ENCODE measurements around the gene CEP57.

CEP57 gene

DNA sequence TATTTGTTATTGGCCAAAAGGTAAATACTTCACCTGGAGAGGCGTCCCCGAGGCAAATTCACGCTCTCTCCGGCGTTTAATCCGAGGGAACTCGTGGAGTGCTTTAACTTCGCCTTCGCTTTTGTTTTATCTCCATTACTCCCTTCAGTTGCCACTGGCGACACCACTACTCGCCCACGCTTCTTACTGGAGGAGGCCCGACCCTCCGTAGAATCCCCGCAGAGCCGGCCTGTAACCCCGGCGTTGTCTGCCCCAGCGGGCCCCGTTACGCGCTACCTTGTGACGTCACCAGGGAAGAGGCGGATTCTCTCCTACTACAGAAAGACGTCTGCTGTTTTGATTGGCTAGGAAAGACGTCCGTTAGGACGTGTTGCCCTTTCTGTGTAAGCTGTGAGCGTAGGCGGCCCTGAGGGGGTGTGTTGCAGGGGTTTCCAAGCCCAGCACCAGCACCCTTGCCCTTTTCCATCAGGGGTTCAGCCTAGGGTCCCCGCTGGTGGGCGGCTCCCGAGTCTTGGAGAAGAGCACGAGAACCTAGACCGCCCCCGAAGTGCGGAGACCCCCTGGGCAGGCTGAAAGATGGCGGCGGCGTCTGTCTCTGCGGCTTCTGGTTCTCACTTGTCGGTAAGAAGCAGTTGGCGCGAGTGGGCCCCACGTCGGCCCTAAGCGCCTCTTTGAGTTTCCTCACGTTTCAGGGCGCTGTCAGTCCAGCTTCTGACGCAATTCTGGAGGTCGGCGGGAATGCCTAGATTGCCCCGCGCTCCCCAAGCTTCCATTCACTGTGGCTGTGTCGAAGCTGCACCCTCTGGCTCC, at the start of gene CEP57 (continued):
- TF ChIP-seq, protein P1, sequence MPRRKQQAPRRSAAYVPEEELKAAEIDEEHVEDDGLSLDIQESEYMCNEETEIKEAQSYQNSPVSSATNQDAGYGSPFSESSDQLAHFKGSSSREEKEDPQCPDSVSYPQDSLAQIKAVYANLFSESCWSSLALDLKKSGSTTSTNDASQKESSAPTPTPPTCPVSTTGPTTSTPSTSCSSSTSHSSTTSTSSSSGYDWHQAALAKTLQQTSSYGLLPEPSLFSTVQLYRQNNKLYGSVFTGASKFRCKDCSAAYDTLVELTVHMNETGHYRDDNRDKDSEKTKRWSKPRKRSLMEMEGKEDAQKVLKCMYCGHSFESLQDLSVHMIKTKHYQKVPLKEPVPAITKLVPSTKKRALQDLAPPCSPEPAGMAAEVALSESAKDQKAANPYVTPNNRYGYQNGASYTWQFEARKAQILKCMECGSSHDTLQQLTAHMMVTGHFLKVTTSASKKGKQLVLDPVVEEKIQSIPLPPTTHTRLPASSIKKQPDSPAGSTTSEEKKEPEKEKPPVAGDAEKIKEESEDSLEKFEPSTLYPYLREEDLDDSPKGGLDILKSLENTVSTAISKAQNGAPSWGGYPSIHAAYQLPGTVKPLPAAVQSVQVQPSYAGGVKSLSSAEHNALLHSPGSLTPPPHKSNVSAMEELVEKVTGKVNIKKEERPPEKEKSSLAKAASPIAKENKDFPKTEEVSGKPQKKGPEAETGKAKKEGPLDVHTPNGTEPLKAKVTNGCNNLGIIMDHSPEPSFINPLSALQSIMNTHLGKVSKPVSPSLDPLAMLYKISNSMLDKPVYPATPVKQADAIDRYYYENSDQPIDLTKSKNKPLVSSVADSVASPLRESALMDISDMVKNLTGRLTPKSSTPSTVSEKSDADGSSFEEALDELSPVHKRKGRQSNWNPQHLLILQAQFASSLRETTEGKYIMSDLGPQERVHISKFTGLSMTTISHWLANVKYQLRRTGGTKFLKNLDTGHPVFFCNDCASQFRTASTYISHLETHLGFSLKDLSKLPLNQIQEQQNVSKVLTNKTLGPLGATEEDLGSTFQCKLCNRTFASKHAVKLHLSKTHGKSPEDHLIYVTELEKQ (tag by site-specific recombination; IDR thresholded peaks at IDR 0.05; ENCODE audit: borderline replicate concordance) = no peak
- TF ChIP-seq ZEB2 (tag by site-specific recombination; IDR thresholded peaks at IDR 0.05) (no peak), ZBTB48 (tag by site-specific recombination; IDR thresholded peaks at IDR 0.05) (peak; percentile 7; the same call in 1 of the 2 replicates), ZNF518A (tag by site-specific recombination; conservative IDR thresholded peaks at IDR 0.05; ENCODE audit: low read depth) (no peak), ZNF501 (tag by site-specific recombination; IDR thresholded peaks at IDR 0.05) (no peak), ZBTB21 (tag by site-specific recombination; IDR thresholded peaks at IDR 0.05) (peak; percentile 94), ZBTB17 (tag by site-specific recombination; IDR thresholded peaks at IDR 0.05) (no peak), ZNF366 (tag by site-specific recombination; conservative IDR thresholded peaks at IDR 0.05) (no peak; the same call in 1 of the 2 replicates), ZNF155 (tag by site-specific recombination; IDR thresholded peaks at IDR 0.05) (no peak), INSM2 (tag by site-specific recombination; IDR thresholded peaks at IDR 0.05) (no peak), OVOL3 (tag by site-specific recombination; IDR thresholded peaks at IDR 0.05) (0 out of 2 replicates have a peak, but pooled peaks have one; percentile 58), SETDB1 (IDR thresholded peaks at IDR 0.05; ENCODE audit: insufficient read length, low read length) (no peak)
- TF ChIP-seq, protein P2, sequence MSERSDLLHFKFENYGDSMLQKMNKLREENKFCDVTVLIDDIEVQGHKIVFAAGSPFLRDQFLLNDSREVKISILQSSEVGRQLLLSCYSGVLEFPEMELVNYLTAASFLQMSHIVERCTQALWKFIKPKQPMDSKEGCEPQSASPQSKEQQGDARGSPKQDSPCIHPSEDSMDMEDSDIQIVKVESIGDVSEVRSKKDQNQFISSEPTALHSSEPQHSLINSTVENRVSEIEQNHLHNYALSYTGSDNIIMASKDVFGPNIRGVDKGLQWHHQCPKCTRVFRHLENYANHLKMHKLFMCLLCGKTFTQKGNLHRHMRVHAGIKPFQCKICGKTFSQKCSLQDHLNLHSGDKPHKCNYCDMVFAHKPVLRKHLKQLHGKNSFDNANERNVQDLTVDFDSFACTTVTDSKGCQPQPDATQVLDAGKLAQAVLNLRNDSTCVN (tag by site-specific recombination; optimal IDR thresholded peaks at IDR 0.05) = peak; percentile 1
- TF ChIP-seq, protein P3, sequence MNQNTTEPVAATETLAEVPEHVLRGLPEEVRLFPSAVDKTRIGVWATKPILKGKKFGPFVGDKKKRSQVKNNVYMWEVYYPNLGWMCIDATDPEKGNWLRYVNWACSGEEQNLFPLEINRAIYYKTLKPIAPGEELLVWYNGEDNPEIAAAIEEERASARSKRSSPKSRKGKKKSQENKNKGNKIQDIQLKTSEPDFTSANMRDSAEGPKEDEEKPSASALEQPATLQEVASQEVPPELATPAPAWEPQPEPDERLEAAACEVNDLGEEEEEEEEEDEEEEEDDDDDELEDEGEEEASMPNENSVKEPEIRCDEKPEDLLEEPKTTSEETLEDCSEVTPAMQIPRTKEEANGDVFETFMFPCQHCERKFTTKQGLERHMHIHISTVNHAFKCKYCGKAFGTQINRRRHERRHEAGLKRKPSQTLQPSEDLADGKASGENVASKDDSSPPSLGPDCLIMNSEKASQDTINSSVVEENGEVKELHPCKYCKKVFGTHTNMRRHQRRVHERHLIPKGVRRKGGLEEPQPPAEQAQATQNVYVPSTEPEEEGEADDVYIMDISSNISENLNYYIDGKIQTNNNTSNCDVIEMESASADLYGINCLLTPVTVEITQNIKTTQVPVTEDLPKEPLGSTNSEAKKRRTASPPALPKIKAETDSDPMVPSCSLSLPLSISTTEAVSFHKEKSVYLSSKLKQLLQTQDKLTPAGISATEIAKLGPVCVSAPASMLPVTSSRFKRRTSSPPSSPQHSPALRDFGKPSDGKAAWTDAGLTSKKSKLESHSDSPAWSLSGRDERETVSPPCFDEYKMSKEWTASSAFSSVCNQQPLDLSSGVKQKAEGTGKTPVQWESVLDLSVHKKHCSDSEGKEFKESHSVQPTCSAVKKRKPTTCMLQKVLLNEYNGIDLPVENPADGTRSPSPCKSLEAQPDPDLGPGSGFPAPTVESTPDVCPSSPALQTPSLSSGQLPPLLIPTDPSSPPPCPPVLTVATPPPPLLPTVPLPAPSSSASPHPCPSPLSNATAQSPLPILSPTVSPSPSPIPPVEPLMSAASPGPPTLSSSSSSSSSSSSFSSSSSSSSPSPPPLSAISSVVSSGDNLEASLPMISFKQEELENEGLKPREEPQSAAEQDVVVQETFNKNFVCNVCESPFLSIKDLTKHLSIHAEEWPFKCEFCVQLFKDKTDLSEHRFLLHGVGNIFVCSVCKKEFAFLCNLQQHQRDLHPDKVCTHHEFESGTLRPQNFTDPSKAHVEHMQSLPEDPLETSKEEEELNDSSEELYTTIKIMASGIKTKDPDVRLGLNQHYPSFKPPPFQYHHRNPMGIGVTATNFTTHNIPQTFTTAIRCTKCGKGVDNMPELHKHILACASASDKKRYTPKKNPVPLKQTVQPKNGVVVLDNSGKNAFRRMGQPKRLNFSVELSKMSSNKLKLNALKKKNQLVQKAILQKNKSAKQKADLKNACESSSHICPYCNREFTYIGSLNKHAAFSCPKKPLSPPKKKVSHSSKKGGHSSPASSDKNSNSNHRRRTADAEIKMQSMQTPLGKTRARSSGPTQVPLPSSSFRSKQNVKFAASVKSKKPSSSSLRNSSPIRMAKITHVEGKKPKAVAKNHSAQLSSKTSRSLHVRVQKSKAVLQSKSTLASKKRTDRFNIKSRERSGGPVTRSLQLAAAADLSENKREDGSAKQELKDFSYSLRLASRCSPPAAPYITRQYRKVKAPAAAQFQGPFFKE (tag by site-specific recombination; IDR thresholded peaks at IDR 0.05; ENCODE audit: borderline replicate concordance) = no peak
- TF ChIP-seq, protein P4, sequence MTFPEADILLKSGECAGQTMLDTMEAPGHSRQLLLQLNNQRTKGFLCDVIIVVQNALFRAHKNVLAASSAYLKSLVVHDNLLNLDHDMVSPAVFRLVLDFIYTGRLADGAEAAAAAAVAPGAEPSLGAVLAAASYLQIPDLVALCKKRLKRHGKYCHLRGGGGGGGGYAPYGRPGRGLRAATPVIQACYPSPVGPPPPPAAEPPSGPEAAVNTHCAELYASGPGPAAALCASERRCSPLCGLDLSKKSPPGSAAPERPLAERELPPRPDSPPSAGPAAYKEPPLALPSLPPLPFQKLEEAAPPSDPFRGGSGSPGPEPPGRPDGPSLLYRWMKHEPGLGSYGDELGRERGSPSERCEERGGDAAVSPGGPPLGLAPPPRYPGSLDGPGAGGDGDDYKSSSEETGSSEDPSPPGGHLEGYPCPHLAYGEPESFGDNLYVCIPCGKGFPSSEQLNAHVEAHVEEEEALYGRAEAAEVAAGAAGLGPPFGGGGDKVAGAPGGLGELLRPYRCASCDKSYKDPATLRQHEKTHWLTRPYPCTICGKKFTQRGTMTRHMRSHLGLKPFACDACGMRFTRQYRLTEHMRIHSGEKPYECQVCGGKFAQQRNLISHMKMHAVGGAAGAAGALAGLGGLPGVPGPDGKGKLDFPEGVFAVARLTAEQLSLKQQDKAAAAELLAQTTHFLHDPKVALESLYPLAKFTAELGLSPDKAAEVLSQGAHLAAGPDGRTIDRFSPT (tag by site-specific recombination; IDR thresholded peaks at IDR 0.05) = no peak
